WERI-Rb-1 (cell line): Measurements from ENCODE around the gene CPNE8.

Experiments used
- DNase-seq: peaks from one replicate; pipeline ENCODE4 v3.0.0-alpha.2; 2020
- H3K27ac ChIP-seq: fragments of 250-450 bp; sonication (Bioruptor Pico); 2 replicates; pipeline ENCODE4 v1.5.1; 2020; ENCODE audit warnings: mild to moderate bottlenecking, moderate library complexity
- H3K27me3 ChIP-seq: fragments of 250-450 bp; sonication (Bioruptor Pico); 2 replicates; pipeline ENCODE4 v1.5.1; 2021; ENCODE audit warnings: mild to moderate bottlenecking, low read depth, moderate library complexity; ENCODE audit not compliant: insufficient read depth, severe bottlenecking
- H3K36me3 ChIP-seq: fragments of 250-450 bp; sonication (Bioruptor Pico); 2 replicates; pipeline ENCODE4 v1.5.1; 2020; ENCODE audit warnings: mild to moderate bottlenecking, moderate library complexity
- H3K4me3 ChIP-seq: 2 replicates; pipeline ENCODE4 v1.5.1; 2011; ENCODE audit warnings: low read depth, mild to moderate bottlenecking, control low read depth, low read length
- H3K9me3 ChIP-seq: fragments of 250-450 bp; sonication (Bioruptor Pico); 2 replicates; pipeline ENCODE4 v1.5.1; 2021; ENCODE audit warnings: mild to moderate bottlenecking, moderate library complexity; ENCODE audit not compliant: severe bottlenecking
- TF ChIP-seq, protein P1 (sequence below): IDR thresholded peaks from 2 replicates; pipeline ENCODE4 v1.5.1; 2011; ENCODE audit warnings: low read depth, mild to moderate bottlenecking, control low read depth, inconsistent platforms, low read length

Gene CPNE8

DNA sequence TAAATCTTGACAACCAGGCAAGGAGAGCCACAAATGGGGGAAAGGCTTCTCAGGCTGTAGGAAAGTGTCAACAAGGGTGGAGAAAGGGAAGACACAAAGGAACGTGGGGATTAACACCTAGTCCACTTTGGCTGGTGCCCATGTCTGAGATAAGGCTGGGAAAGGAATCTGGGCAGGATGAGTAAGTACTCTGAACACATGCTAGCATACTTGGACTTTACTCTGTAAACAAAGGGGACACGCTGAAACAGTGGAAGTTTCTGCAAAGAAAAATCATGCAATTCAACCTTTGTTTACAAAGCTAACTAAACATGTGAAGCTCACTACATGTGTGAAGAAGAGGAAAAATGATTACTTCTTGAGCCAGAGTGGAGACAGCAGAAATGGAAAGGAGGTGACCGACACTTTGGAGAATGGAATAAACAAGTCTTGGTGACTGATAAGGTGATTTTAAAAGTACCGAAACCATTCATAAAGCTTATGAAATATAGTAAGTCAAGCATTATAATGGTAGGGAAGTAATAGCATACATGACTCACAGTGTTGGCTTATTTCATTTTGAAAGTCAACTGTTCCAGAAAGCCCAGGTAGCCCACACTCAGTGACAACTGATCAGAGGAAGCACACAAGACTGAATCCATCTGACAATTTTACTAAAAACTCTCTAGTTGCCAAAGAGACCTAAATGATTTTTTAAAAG is 13.2 kb downstream of the CPNE8 start:
- no peaks in the 10 kb centered on the region for H3K9me3 ChIP-seq
- TF ChIP-seq, protein P1, sequence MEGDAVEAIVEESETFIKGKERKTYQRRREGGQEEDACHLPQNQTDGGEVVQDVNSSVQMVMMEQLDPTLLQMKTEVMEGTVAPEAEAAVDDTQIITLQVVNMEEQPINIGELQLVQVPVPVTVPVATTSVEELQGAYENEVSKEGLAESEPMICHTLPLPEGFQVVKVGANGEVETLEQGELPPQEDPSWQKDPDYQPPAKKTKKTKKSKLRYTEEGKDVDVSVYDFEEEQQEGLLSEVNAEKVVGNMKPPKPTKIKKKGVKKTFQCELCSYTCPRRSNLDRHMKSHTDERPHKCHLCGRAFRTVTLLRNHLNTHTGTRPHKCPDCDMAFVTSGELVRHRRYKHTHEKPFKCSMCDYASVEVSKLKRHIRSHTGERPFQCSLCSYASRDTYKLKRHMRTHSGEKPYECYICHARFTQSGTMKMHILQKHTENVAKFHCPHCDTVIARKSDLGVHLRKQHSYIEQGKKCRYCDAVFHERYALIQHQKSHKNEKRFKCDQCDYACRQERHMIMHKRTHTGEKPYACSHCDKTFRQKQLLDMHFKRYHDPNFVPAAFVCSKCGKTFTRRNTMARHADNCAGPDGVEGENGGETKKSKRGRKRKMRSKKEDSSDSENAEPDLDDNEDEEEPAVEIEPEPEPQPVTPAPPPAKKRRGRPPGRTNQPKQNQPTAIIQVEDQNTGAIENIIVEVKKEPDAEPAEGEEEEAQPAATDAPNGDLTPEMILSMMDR = no peak
- no peaks in the 10 kb centered on the region for H3K36me3 ChIP-seq
- DNase-seq = no peak
- H3K27ac ChIP-seq = no peak overlapping the region
- no peak overlapping the region for H3K4me3 ChIP-seq
- H3K27me3 ChIP-seq = peaks cover 40% of the 10 kb centered on the region

DNA sequence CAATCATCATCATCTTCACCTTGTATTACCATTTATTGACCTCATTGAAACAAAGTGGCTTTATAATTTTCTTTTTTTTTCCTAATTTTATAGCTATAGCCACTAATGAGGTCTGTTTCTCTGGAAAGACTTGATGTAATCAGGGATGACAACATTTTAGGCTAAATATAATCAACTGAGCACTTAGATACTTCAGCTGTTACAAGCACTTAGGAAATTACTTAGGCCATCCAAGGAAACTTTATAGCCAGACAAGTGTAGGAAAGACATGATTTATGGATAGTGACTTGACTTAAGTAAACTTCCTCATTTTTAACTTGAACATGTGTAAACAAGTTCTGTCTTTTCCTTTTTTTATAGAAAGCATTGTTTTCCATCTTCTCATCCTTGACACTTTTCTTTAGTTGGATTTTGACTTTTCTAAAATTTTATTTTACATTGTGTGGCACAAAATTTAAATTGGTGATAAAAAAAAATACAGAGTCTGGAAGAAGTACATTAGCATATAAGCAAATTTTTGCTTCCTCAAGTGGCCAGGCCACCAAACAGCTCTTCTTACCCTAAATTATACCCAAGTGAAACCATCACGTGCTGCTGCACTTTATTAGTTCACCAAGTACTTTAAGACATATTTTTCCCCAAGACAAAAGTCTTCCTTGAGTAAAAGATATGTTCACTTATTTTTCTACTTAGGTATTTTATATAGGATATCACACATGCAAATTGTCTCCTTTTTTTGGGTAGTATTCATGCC is 15.1 kb downstream of the CPNE8 start:
- no peak for DNase-seq
- H3K27ac ChIP-seq = no peak overlapping the region

DNA sequence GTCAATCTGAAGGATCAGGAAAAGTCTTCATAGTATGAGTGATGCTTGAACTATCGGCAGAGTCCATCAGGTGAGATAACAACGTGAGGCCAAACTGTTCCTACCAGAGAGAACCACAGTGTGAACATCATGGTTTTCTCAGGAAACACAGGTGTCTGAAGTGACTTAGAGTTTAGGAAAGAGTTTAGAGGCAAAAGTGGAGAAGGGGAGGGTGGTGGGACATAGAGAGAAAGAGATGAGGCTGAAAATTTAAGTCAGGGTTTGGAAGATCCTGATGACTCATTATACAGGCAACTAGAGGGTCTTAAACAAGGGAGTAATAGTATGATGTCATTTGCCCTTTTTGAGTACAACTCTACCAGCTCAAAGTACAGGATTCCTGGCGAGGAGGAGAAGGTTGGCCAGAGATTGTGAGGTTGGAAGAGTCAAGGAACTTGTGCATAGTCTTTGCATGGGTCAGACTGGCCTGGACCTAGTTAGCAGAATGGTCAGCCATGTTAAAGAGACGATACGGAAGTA is 16.0 kb downstream of the CPNE8 start:
- H3K27me3 ChIP-seq = peaks cover 34% of the 10 kb centered on the region
- H3K36me3 ChIP-seq = no peaks in the 10 kb centered on the region
- TF ChIP-seq, protein P1 = no peak
- DNase-seq = no peak
- H3K27ac ChIP-seq = no peak overlapping the region
- H3K4me3 ChIP-seq = no peak overlapping the region
- H3K9me3 ChIP-seq = no peaks in the 10 kb centered on the region

More for the DNA sequence above, 15.1 kb downstream of the CPNE8 start:
- H3K36me3 ChIP-seq = no peaks in the 10 kb centered on the region
- no peaks in the 10 kb centered on the region for H3K9me3 ChIP-seq
- peaks cover 37% of the 10 kb centered on the region for H3K27me3 ChIP-seq
- no peak overlapping the region for H3K4me3 ChIP-seq
- TF ChIP-seq, protein P1 = no peak

DNA sequence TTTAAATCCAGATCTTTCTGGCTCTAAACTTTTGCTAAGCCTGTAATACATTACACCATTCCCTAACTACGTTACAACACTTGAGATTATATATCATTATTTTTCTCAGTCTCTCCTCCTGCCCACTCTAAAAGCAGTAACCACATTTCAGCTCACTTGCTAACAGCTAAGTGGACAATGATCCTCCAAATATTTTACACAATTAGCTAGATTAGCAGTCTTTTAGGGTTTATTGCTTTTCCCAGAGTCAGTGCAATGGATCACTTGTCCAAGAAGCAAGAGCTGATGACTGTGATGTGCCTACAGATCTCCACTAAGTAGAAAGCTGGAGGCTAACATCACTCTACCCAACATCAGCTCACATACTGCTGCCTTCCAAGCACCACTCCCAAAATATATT is 17.6 kb downstream of the CPNE8 start:
- DNase-seq = no peak
- no peaks in the 10 kb centered on the region for H3K36me3 ChIP-seq
- H3K27me3 ChIP-seq = peaks cover 32% of the 10 kb centered on the region
- H3K4me3 ChIP-seq = no peak overlapping the region
- no peaks in the 10 kb centered on the region for H3K9me3 ChIP-seq
- TF ChIP-seq, protein P1 = no peak
- no peak overlapping the region for H3K27ac ChIP-seq

DNA sequence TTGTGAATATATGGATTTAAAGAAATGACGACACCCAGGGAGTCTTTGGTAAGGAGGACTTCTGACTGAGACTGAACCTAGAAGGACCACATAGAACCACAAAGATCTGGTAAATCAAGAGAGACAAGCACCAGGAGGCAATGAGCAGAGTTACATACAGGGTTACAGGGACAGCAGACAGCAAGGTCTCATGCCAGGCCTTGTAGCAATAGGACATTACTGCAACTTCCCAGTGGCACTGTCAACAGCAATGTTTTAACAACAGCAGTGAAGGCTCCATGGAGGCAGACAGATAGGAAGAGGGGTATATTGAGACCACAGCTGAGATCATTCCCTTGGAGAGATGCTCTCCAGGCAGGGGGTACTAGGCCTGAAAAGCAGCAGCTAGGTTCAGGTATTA is 18.5 kb downstream of the CPNE8 start:
- no peaks in the 10 kb centered on the region for H3K36me3 ChIP-seq
- no peak for DNase-seq
- H3K9me3 ChIP-seq = no peaks in the 10 kb centered on the region
- TF ChIP-seq, protein P1 = no peak
- H3K27ac ChIP-seq = no peak overlapping the region
- no peak overlapping the region for H3K4me3 ChIP-seq
- H3K27me3 ChIP-seq = peaks cover 31% of the 10 kb centered on the region
